CD4-positive, alpha-beta T cell (primary cell): ENCODE measurements around the gene MAST4. TPM values are rescaled to one million over a fixed set of nuclear protein-coding genes. Genes with fewer than 3 reads are reported as not detected.

Experiments used
- ATAC-seq: fragments of 200-7000 bp; cut with Tn5 transposase; one replicate; pipeline ENCODE4 v1.10.0; 2022; ENCODE audit warnings: mild to moderate bottlenecking; ENCODE audit not compliant: poor library complexity
- CTCF ChIA-PET: fragments of 350-600 bp; sonication (Branson Sonifier 250); formaldehyde crosslinking; loops from one replicate; lab custom pipeline; 2021; ENCODE audit warnings: antibody characterized with exemption, inconsistent platforms; lab: Charles Lee
- POLR2A ChIA-PET: fragments of 350-600 bp; sonication (Branson Sonifier 250); formaldehyde crosslinking; loops from one replicate; lab custom pipeline; 2021; ENCODE audit warnings: antibody characterized with exemption, inconsistent platforms; lab: Charles Lee
- DNase-seq, 14 experiments: peaks; one replicate each; pipeline ENCODE4 v3.0.0-alpha.2; 2013 to 2020; ENCODE audit warnings: mixed read lengths in 2 of 14
- H3K27ac ChIP-seq, 2 donors: one replicate each; pipeline versions ENCODE4 v1.5.1 to v1.7.0; 2013; ENCODE audit warnings: low read length in 2 of 2, low read depth in 1 of 2, mild to moderate bottlenecking in 1 of 2
- H3K27me3 ChIP-seq, 2 experiments: 1 replicate in 1 of 2; 2 replicates in 1 of 2; pipeline versions ENCODE4 v1.6.1 to v1.7.0; 2013; ENCODE audit warnings: low read length in 2 of 2, control low read depth in 1 of 2, mild to moderate bottlenecking in 1 of 2, moderate library complexity in 1 of 2; ENCODE audit not compliant: insufficient read depth in 2 of 2, control insufficient read depth in 1 of 2
- H3K36me3 ChIP-seq: one replicate; pipeline ENCODE4 v1.6.1; 2013; ENCODE audit warnings: low read length, control low read depth; ENCODE audit not compliant: insufficient read depth
- H3K4me1 ChIP-seq: one replicate; pipeline ENCODE4 v1.6.1; 2013; ENCODE audit warnings: low read length, control low read depth; ENCODE audit not compliant: insufficient read depth
- H3K4me3 ChIP-seq: one replicate; pipeline ENCODE4 v1.5.1; 2013; ENCODE audit warnings: mild to moderate bottlenecking, low read length, moderate library complexity
- H3K9me3 ChIP-seq, 2 experiments: 1 replicate in 1 of 2; 2 replicates in 1 of 2; pipeline versions ENCODE4 v1.6.1 to v1.7.0; 2013; ENCODE audit warnings: low read length in 2 of 2, mild to moderate bottlenecking in 2 of 2, control low read depth in 1 of 2, moderate library complexity in 1 of 2; ENCODE audit not compliant: control insufficient read depth in 1 of 2, insufficient read depth in 1 of 2
- H3K27ac Mint-ChIP-seq: one replicate; pipeline ENCODE4 v1.8.0; 2020; ENCODE audit warnings: mixed read lengths
- H3K27me3 Mint-ChIP-seq: one replicate; pipeline ENCODE4 v1.8.0; 2021; ENCODE audit warnings: mixed read lengths
- H3K36me3 Mint-ChIP-seq: one replicate; pipeline ENCODE4 v1.8.0; 2021; ENCODE audit warnings: low read depth, mixed read lengths
- H3K4me1 Mint-ChIP-seq: one replicate; pipeline ENCODE4 v1.8.0; 2021; ENCODE audit warnings: low read depth, mixed read lengths
- H3K4me3 Mint-ChIP-seq: one replicate; pipeline ENCODE4 v1.8.0; 2020; ENCODE audit warnings: mild to moderate bottlenecking, mixed read lengths
- H3K9me3 Mint-ChIP-seq: one replicate; pipeline ENCODE4 v1.8.0; 2020; ENCODE audit warnings: mixed read lengths
- CTCF ChIP-seq: fragments of 200-600 bp; IDR thresholded peaks from one replicate; pipeline ENCODE4 v1.8.0; 2022; ENCODE audit warnings: antibody characterized with exemption, mild to moderate bottlenecking
- intact Hi-C, 2 experiments: fragments of 100-400 bp; cut with DNase I in 1 of 2; cut with micrococcal nuclease in 1 of 2; formaldehyde crosslinking; loops; one replicate each; pipeline versions ENCODE4 v1.15.1 to v1.9.0; 2023 to 2025; cut with DNase I, micrococcal nuclease
- total RNA-seq, 174 experiments: library from RNA in 2 of 174; stranded (reverse) in 2 of 174; gene quantifications; one replicate each; pipeline ENCODE4 v1.2.3 and lab custom pipeline; 2021 to 2026

MAST4 gene
- total RNA-seq, 2 experiments from 2014 or later: 21.3 to 21.6 TPM

- peaks cover 24% of the 10 kb centered on the region for H3K27me3 Mint-ChIP-seq
- Histone ChIP-seq H3K36me3 (no peaks in the 10 kb centered on the region), H3K27me3 (no peaks in the 10 kb centered on the region), H3K9me3 (no peaks in the 10 kb centered on the region), H3K27ac (no peak overlapping the region), H3K4me1 (no peaks in the 10 kb centered on the region), H3K4me3 (no peak overlapping the region)
- H3K27ac Mint-ChIP-seq: no peak overlapping the region
- no peaks in the 10 kb centered on the region for H3K4me1 Mint-ChIP-seq
- no peaks in the 10 kb centered on the region for H3K9me3 Mint-ChIP-seq
- CTCF ChIA-PET: no interaction called here
- POLR2A ChIA-PET: no interaction called here
- H3K36me3 Mint-ChIP-seq: no peaks in the 10 kb centered on the region
- TF ChIP-seq CTCF: no peak
- DNase-seq (no peak), ATAC-seq (no peak)
- intact Hi-C loops: no loop called here
- H3K4me3 Mint-ChIP-seq: no peak overlapping the region
Measured at GRCh38 chr5:66903218-66903617, 307.0 kb downstream of the MAST4 start.

GRCh38 chr5:66903709-66904108, 307.5 kb downstream of the MAST4 start:
- Mint-ChIP-seq H3K4me3 (no peak overlapping the region), H3K27ac (no peak overlapping the region), H3K4me1 (no peaks in the 10 kb centered on the region), H3K27me3 (peaks cover 24% of the 10 kb centered on the region), H3K36me3 (no peaks in the 10 kb centered on the region), H3K9me3 (no peaks in the 10 kb centered on the region)
- Histone ChIP-seq H3K27ac (no peak overlapping the region), H3K4me1 (no peaks in the 10 kb centered on the region), H3K4me3 (no peak overlapping the region), H3K9me3 (no peaks in the 10 kb centered on the region), H3K36me3 (no peaks in the 10 kb centered on the region), H3K27me3 (no peaks in the 10 kb centered on the region)
- intact Hi-C loops: no loop called here
- DNase-seq: no peak
- no peak for TF ChIP-seq CTCF
- POLR2A ChIA-PET: no interaction called here
- no peak for ATAC-seq
- CTCF ChIA-PET: no interaction called here

- Histone ChIP-seq H3K27me3 (no peaks in the 10 kb centered on the region), H3K36me3 (no peaks in the 10 kb centered on the region), H3K4me1 (no peaks in the 10 kb centered on the region), H3K4me3 (no peak overlapping the region), H3K9me3 (no peaks in the 10 kb centered on the region), H3K27ac (no peak overlapping the region)
- POLR2A ChIA-PET: no interaction called here
- CTCF ChIA-PET: no interaction called here
- Mint-ChIP-seq H3K9me3 (no peaks in the 10 kb centered on the region), H3K27ac (no peak overlapping the region), H3K4me3 (no peak overlapping the region), H3K27me3 (peaks cover 24% of the 10 kb centered on the region), H3K36me3 (no peaks in the 10 kb centered on the region), H3K4me1 (no peaks in the 10 kb centered on the region)
- DNase-seq (no peak), ATAC-seq (no peak)
- intact Hi-C loops: no loop called here
- no peak for TF ChIP-seq CTCF
Measured at GRCh38 chr5:66904189-66904588, 308.0 kb downstream of the MAST4 start.
